Upper lobe of right lung (tissue), 1 donor: ENCODE results near the gene NPPC. TPM values are rescaled to one million over a fixed set of nuclear protein-coding genes. Genes with fewer than 3 reads are reported as not detected.
A peak's percentile ranks its signal among the peaks of the same experiment; 100 is the strongest.
"Not testable (repeated sequence)": the region's sequence is repeated elsewhere in the genome, so short reads cannot be mapped to it uniquely, and the experiment has no call there.

Source experiments
- ATAC-seq: fragments of 200-7000 bp; cut with Tn5 transposase; one replicate; pipeline ENCODE4 v1.9.1; 2020; ENCODE audit warnings: mild to moderate bottlenecking, moderate library complexity
- DNase-seq: peaks from one replicate; pipeline ENCODE4 v3.0.0-alpha.2; 2020
- H3K27ac ChIP-seq: fragments of 200-600 bp; one replicate; pipeline ENCODE4 v1.8.0; 2022
- H3K27me3 ChIP-seq: fragments of 200-600 bp; one replicate; pipeline ENCODE4 v1.8.0; 2022; ENCODE audit warnings: mild to moderate bottlenecking
- H3K36me3 ChIP-seq: fragments of 200-600 bp; one replicate; pipeline ENCODE4 v1.8.0; 2022
- H3K4me1 ChIP-seq: fragments of 200-600 bp; one replicate; pipeline ENCODE4 v1.8.0; 2022
- H3K4me3 ChIP-seq: fragments of 200-600 bp; one replicate; pipeline ENCODE4 v1.8.0; 2022; ENCODE audit warnings: mild to moderate bottlenecking
- H3K9me3 ChIP-seq: fragments of 200-600 bp; one replicate; pipeline ENCODE4 v1.8.0; 2022
- CTCF ChIP-seq: fragments of 200-600 bp; IDR thresholded peaks from one replicate; pipeline ENCODE4 v1.8.0; 2022; ENCODE audit warnings: antibody characterized with exemption
- intact Hi-C: fragments of 100-400 bp; cut with DNase I; formaldehyde crosslinking; loops from one replicate; pipeline ENCODE4 v1.11.0; 2022
- total RNA-seq: library from RNA; stranded (reverse); fragmentation: NEBNext Ultra II Directional; extraction: Animal tissue kit (Norgen Biotek cat#: 25700); gene quantifications from one replicate; pipeline ENCODE4 v1.2.1, GENCODE V29; 2021
- donor health status: DM: no; HTN: yes; CAD: no; lungs with severe emphysema.

NPPC gene
- total RNA-seq, 1 donor from 2014 or later = not detected

- no peak for TF ChIP-seq CTCF
- no peak for ATAC-seq
Measured at GRCh38 chr2:231947694-231948093, 21.5 kb upstream of the NPPC start.

DNA sequence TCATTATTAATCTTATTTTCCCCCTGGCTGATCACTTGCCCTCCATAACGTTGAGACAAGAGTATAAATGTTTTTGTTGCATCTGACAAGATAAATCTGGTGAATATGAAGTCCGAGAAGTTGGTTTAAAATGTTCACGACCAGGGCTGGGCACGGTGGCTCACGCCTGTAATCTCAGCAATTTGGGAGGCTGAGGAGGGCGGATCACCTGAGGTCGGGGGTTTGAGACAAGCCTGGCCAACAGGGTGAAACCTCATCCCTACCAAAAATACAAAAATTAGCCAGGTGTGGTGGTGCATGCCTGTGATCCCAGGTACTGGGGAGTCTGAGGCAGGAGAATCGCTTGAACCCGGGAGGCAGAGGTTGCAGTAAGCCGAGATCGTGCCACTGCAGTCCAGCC is 20.9 kb upstream of the NPPC start:
- intact Hi-C loops, H3K27ac ChIP-seq: not testable (repeated sequence)

More at GRCh38 chr2:231947694-231948093, 21.5 kb upstream of the NPPC start:
- H3K4me3 ChIP-seq = no peak overlapping the region
- no peaks in the 10 kb centered on the region for H3K9me3 ChIP-seq
- no peaks in the 10 kb centered on the region for H3K4me1 ChIP-seq
- H3K27me3 ChIP-seq = no peaks in the 10 kb centered on the region
- DNase-seq = no peak
- no peaks in the 10 kb centered on the region for H3K36me3 ChIP-seq
- intact Hi-C loops = no loop called here
- H3K27ac ChIP-seq = no peak overlapping the region

DNA sequence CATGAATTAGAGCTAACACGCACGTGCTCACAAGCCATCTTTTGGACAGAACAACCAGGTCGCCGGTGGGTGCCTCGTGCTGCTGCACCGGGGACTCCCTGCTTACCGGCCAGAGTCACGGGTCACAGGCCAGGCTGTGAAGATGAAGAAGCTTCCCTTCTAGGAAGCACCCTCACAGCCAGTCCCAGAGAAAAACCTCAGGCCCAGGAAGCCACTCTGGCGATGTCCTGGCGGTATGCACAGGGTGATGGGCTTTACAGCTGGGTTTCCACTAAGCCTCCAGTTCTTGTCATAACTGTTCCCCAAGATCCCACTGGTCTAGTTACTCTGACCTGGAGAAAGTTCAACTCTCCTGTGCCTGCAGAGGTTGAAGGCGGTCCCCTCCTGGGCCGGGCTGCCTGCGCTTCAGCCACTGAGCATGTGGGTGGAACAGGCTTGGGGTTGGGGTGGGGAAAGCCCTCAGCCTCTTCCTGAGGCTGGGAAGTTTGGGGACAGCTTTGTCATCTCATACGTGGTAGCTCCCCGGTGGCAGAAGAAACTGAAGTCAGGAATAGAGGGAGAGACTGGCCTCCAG is 20.1 kb upstream of the NPPC start:
- no peak for ATAC-seq
- Histone ChIP-seq H3K4me3 (no peak overlapping the region), H3K27ac (no peak overlapping the region), H3K4me1 (no peaks in the 10 kb centered on the region), H3K36me3 (no peaks in the 10 kb centered on the region), H3K9me3 (no peaks in the 10 kb centered on the region), H3K27me3 (no peaks in the 10 kb centered on the region)
- TF ChIP-seq CTCF = no peak
- intact Hi-C loops = no loop called here
- no peak for DNase-seq

More for the DNA sequence above, 20.9 kb upstream of the NPPC start:
- not testable (repeated sequence) for ATAC-seq, H3K27me3 ChIP-seq, H3K9me3 ChIP-seq, H3K4me1 ChIP-seq, H3K36me3 ChIP-seq, DNase-seq, H3K4me3 ChIP-seq

- intact Hi-C loops = no loop called here
- DNase-seq (no peak), ATAC-seq (no peak)
- Histone ChIP-seq H3K27me3 (no peaks in the 10 kb centered on the region), H3K27ac (no peak overlapping the region), H3K4me3 (no peak overlapping the region), H3K9me3 (no peaks in the 10 kb centered on the region), H3K36me3 (no peaks in the 10 kb centered on the region), H3K4me1 (no peaks in the 10 kb centered on the region)
- TF ChIP-seq CTCF = no peak
Measured at GRCh38 chr2:231942180-231942579, 16.0 kb upstream of the NPPC start.

DNA sequence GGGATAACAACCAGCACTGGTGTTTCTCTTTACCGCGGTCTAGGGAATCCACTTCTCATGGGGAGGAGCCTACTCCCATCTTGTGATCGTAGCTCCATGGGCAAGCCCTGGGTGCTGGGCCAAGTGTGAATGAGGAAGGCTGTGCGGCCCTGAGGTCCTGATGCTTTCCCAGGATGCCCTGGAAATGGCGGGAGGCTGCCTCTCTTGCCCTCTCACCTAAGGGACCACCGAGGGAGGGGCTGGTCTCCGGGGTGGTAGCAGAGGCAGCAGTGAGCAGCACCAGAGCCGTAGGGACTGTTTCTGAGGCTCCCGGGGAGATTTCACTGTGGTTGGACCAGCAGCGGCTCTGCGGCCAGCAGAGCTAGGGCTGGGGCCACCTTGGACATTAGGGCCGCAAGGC is 15.5 kb upstream of the NPPC start:
- no peak overlapping the region for H3K27ac ChIP-seq
- DNase-seq (no peak), ATAC-seq (no peak)
- no peak for TF ChIP-seq CTCF
- H3K4me3 ChIP-seq = no peak overlapping the region
- no peaks in the 10 kb centered on the region for H3K27me3 ChIP-seq
- H3K36me3 ChIP-seq = no peaks in the 10 kb centered on the region
- no peaks in the 10 kb centered on the region for H3K4me1 ChIP-seq
- H3K9me3 ChIP-seq = no peaks in the 10 kb centered on the region
- intact Hi-C loops = no loop called here

DNA sequence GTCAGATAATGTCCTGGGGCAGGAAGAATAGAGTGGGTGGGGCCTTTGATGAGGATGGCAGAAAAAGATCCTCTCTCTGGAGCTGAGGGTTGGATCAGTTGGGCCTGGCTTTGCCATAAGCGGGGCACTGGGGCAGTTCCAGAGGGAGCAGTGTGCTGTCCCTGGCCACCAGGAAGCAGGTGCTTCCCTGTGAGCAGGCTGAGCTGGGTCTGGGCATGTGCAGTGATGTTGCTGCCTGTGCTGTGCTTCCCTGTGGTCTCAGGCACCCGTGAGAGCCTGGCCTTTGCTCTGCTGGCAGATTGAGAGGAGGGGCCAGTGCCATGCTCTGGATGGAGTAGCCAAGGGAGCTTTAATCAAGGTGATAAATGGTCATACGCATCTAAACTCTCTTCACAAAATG is 14.6 kb upstream of the NPPC start:
- DNase-seq = no peak
- no peak overlapping the region for H3K4me3 ChIP-seq
- intact Hi-C loops = no loop called here
- H3K36me3 ChIP-seq = no peaks in the 10 kb centered on the region
- no peaks in the 10 kb centered on the region for H3K9me3 ChIP-seq
- peak; percentile 28 for ATAC-seq
- no peak overlapping the region for H3K27ac ChIP-seq
- H3K27me3 ChIP-seq = no peaks in the 10 kb centered on the region
- no peaks in the 10 kb centered on the region for H3K4me1 ChIP-seq
- TF ChIP-seq CTCF = no peak
